Upper lobe of left lung (tissue), 6 donors: Measurements from ENCODE around the gene OR6C76. TPM values are rescaled to one million over a fixed set of nuclear protein-coding genes. Genes with fewer than 3 reads are reported as not detected.
"Not testable (repeated sequence)": the region's sequence is repeated elsewhere in the genome, so short reads cannot be mapped to it uniquely, and the experiment has no call there.

Experiments used
- ATAC-seq, 2 donors: fragments of 200-7000 bp; cut with Tn5 transposase; one replicate each; pipeline ENCODE4 v1.9.1; 2022; ENCODE audit warnings: mild to moderate bottlenecking in 2 of 2, moderate library complexity in 2 of 2; ENCODE audit not compliant: low FRiP score in 2 of 2
- DNase-seq, 2 donors: peaks; one replicate each; pipeline ENCODE4 v3.0.0-alpha.2; 2019 to 2020
- H3K27ac ChIP-seq, 4 donors: fragments of 200-600 bp; sonication (generic); one replicate each; pipeline ENCODE4 v1.5.1; 2016 to 2019
- H3K27me3 ChIP-seq, 4 donors: fragments of 200-600 bp; sonication (generic); one replicate each; pipeline ENCODE4 v1.5.1; 2017 to 2019
- H3K36me3 ChIP-seq, 4 donors: fragments of 200-600 bp; sonication (generic); one replicate each; pipeline ENCODE4 v1.5.1; 2016 to 2019
- H3K4me1 ChIP-seq, 4 donors: fragments of 200-600 bp; sonication (generic); one replicate each; pipeline ENCODE4 v1.5.1; 2018 to 2019
- H3K4me3 ChIP-seq, 4 donors: fragments of 200-600 bp; sonication (generic); one replicate each; pipeline ENCODE4 v1.5.1; 2017 to 2019; ENCODE audit warnings: mild to moderate bottlenecking in 2 of 4, moderate library complexity in 1 of 4
- H3K9me3 ChIP-seq, 4 donors: fragments of 200-600 bp; sonication (generic); one replicate each; pipeline ENCODE4 v1.5.1; 2018 to 2019
- CTCF ChIP-seq, 6 experiments: fragments of 450-650 bp in 4 of 6; fragments of 200-600 bp in 2 of 6; sonication (generic) in 2 of 6; IDR thresholded peaks; one replicate each; pipeline ENCODE4 v1.5.1; 2016 to 2019; ENCODE audit warnings: antibody characterized with exemption in 6 of 6
- EP300 ChIP-seq, 4 donors: sonication (generic); formaldehyde crosslinking; IDR thresholded peaks; one replicate each; pipeline ENCODE4 v1.5.1; 2017; ENCODE audit warnings: antibody characterized with exemption in 4 of 4, control low read depth in 2 of 4
- POLR2A ChIP-seq, 4 donors: fragments of 450-650 bp; IDR thresholded peaks; one replicate each; pipeline ENCODE4 v1.5.1; 2016 to 2017; ENCODE audit warnings: antibody characterized with exemption in 4 of 4, mild to moderate bottlenecking in 2 of 4
- POLR2AphosphoS5 ChIP-seq, 2 donors: sonication (generic); formaldehyde crosslinking; IDR thresholded peaks; one replicate each; pipeline ENCODE4 v1.5.1; 2017; ENCODE audit warnings: antibody characterized with exemption in 2 of 2
- WGBS, 2 donors: methylation state at CpG; one replicate each; pipeline ENCODE4 v1.1.5; 2017 to 2018; 5-methylcytosine and 5-hydroxymethylcytosine counted together
- total RNA-seq, 6 donors: library from RNA; depleted of rRNA in 4 of 6; stranded (reverse); fragments of >200 nt in 4 of 6; gene quantifications; one replicate each; pipeline versions ENCODE4 v1.1.0 to v1.2.1, GENCODE V29; 2016 to 2021
- donor health status: DM: no; HTN: no; CAD: no; lungs with moderate emphysema.
- donor health status: DM: no; HTN: yes; CAD: no; lungs with severe emphysema.

The OR6C76 gene
- total RNA-seq, 6 donors from 2014 or later, result not detected

GRCh38 chr12:55407866-55408265, 18.2 kb upstream of the OR6C76 start:
- H3K9me3 ChIP-seq, result no peaks in the 10 kb centered on the region
- no peak for DNase-seq
- H3K27ac ChIP-seq, result no peak overlapping the region
- H3K4me3 ChIP-seq, result no peak overlapping the region
- WGBS, 2 donors, result 50 to 55% methylated on average over 1 of the region's 1 CpG
- no peaks in the 10 kb centered on the region for H3K4me1 ChIP-seq
- H3K27me3 ChIP-seq, result no peaks in the 10 kb centered on the region
- TF ChIP-seq CTCF (IDR thresholded peaks at IDR 0.05) (no peak), POLR2A (IDR thresholded peaks at IDR 0.05) (no peak), POLR2AphosphoS5 (IDR thresholded peaks at IDR 0.05) (no peak), EP300 (IDR thresholded peaks at IDR 0.05) (no peak)
- ATAC-seq, result no peak
- H3K36me3 ChIP-seq, result no peaks in the 10 kb centered on the region

GRCh38 chr12:55409133-55409532, 16.9 kb upstream of the OR6C76 start:
- 96 to 100% methylated on average over 1 of the region's 1 CpG for whole genome bisulfite sequencing, 2 donors
- not testable (repeated sequence) for ATAC-seq, H3K27me3 ChIP-seq, DNase-seq, H3K36me3 ChIP-seq, H3K9me3 ChIP-seq, H3K4me3 ChIP-seq, H3K27ac ChIP-seq, H3K4me1 ChIP-seq

GRCh38 chr12:55412138-55412537, 13.9 kb upstream of the OR6C76 start:
- not testable (repeated sequence) for H3K27ac ChIP-seq, ATAC-seq, H3K4me1 ChIP-seq, H3K27me3 ChIP-seq, H3K36me3 ChIP-seq, H3K4me3 ChIP-seq, H3K9me3 ChIP-seq
- peak in 1 of 2 donors; percentile 5 for DNase-seq
- WGBS, 2 donors, result 93 to 97% methylated on average over 15 of the region's 15 CpGs

GRCh38 chr12:55413498-55414388, 12.3 kb upstream of the OR6C76 start:
- H3K9me3 ChIP-seq, H3K27me3 ChIP-seq, H3K36me3 ChIP-seq, H3K27ac ChIP-seq, H3K4me1 ChIP-seq, H3K4me3 ChIP-seq: not testable (repeated sequence)
- peak in 1 of 2 donors; percentile 3 for DNase-seq
- WGBS, 2 donors, result 75% methylated on average over 5 of the region's 6 CpGs; no CpG with 5 or more reads in 1 of the 2 donors
- peak; percentile 19 to 50 for ATAC-seq

DNA sequence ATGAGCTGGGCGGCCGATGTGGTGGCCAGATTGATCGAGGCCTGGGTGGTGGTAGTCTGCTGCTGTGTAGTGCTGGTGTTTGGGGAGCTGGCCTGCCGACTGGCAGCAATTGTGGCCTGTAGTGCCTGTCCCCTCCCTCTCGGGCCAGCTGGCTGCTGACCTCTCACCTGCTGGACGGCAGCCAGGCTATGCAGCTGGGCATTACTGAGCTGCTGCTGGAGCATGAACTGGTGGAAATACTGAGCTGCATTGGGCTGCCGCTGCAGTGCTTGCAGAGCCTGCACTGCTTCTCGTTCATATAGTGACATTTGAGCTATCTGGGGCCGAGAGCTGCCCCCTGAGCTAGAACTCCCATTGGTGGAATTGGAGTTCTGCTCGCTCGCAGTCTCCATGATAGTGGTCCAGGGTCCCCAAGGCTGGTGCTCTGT, 11.6 kb upstream of the OR6C76 start:
- peak in 1 of 2 donors; percentile 21 for ATAC-seq
- H3K9me3 ChIP-seq, H3K27ac ChIP-seq, H3K36me3 ChIP-seq, H3K27me3 ChIP-seq, H3K4me1 ChIP-seq, H3K4me3 ChIP-seq: not testable (repeated sequence)
- DNase-seq, result peak in 1 of 2 donors; percentile 30
- WGBS, 2 donors, result 55 to 80% methylated on average over 3 to 11 of the region's 11 CpGs

GRCh38 chr12:55414889-55415288, 11.2 kb upstream of the OR6C76 start:
- H3K4me1 ChIP-seq, H3K9me3 ChIP-seq, H3K4me3 ChIP-seq, H3K27me3 ChIP-seq, H3K27ac ChIP-seq, H3K36me3 ChIP-seq: not testable (repeated sequence)
- 0 to 21% methylated on average over 2 to 7 of the region's 34 CpGs for WGBS, 2 donors
- peak in 1 of 2 donors; percentile 80 for ATAC-seq
- DNase-seq, result peak in 1 of 2 donors; percentile 46

GRCh38 chr12:55416961-55417360, 9.1 kb upstream of the OR6C76 start:
- H3K27me3 ChIP-seq, result no peaks in the 10 kb centered on the region
- H3K36me3 ChIP-seq, result no peaks in the 10 kb centered on the region
- WGBS, 2 donors, result 93 to 95% methylated on average over 1 of the region's 1 CpG
- no peak for DNase-seq
- H3K9me3 ChIP-seq, result no peaks in the 10 kb centered on the region
- H3K4me3 ChIP-seq, result no peak overlapping the region
- no peak for ATAC-seq
- TF ChIP-seq POLR2A (IDR thresholded peaks at IDR 0.05) (no peak), EP300 (IDR thresholded peaks at IDR 0.05) (no peak), POLR2AphosphoS5 (IDR thresholded peaks at IDR 0.05) (no peak), CTCF (IDR thresholded peaks at IDR 0.05) (no peak)
- H3K4me1 ChIP-seq, result no peaks in the 10 kb centered on the region
- no peak overlapping the region for H3K27ac ChIP-seq
